Stomach (tissue), 9 donors: ENCODE data around the gene TSKU. TPM values are rescaled to one million over a fixed set of nuclear protein-coding genes. Genes with fewer than 3 reads are reported as not detected.

Experiments
- DNase-seq, 2 donors: peaks; one replicate each; pipeline versions ENCODE4 v3.0.0 to v3.0.0-alpha.2; 2013 to 2019
- H3K27ac ChIP-seq, 5 donors: fragments of 200-600 bp in 4 of 5; sonication (generic) in 4 of 5; one replicate each; pipeline ENCODE4 v1.5.1; 2013 to 2019; ENCODE audit warnings: mild to moderate bottlenecking in 1 of 5, moderate library complexity in 1 of 5
- H3K27me3 ChIP-seq, 3 donors: fragments of 200-600 bp; sonication (generic); one replicate each; pipeline ENCODE4 v1.5.1; 2017 to 2019; ENCODE audit warnings: mixed run types in 1 of 3
- H3K36me3 ChIP-seq, 4 donors: fragments of 200-600 bp; sonication (generic); 1 replicate in 3 of 4; 2 replicates in 1 of 4; pipeline ENCODE4 v1.5.1; 2016 to 2019
- H3K4me1 ChIP-seq, 4 donors: fragments of 200-600 bp; sonication (generic); one replicate each; pipeline ENCODE4 v1.5.1; 2016 to 2019
- H3K4me3 ChIP-seq, 4 donors: fragments of 200-600 bp; sonication (generic) in 3 of 4; one replicate each; pipeline ENCODE4 v1.5.1; 2016 to 2019; ENCODE audit warnings: mild to moderate bottlenecking in 1 of 4
- H3K9me3 ChIP-seq, 4 donors: fragments of 200-600 bp; sonication (generic); one replicate each; pipeline ENCODE4 v1.5.1; 2016 to 2019
- CTCF ChIP-seq, 7 experiments: fragments of 450-650 bp in 4 of 7; fragments of 200-600 bp in 3 of 7; sonication (generic) in 3 of 7; IDR thresholded peaks; one replicate each; pipeline ENCODE4 v1.5.1; 2016 to 2019; ENCODE audit warnings: antibody characterized with exemption in 7 of 7, control low read depth in 2 of 7, mild to moderate bottlenecking in 1 of 7
- EP300 ChIP-seq: sonication (generic); formaldehyde crosslinking; IDR thresholded peaks from one replicate; pipeline ENCODE4 v1.6.1; 2017; ENCODE audit warnings: antibody characterized with exemption
- POLR2A ChIP-seq, 4 donors: fragments of 450-650 bp; IDR thresholded peaks; one replicate each; pipeline ENCODE4 v1.6.1; 2016; ENCODE audit warnings: antibody characterized with exemption in 4 of 4, control low read depth in 2 of 4, mild to moderate bottlenecking in 1 of 4, moderate library complexity in 1 of 4
- POLR2AphosphoS5 ChIP-seq, 3 donors: sonication (generic); formaldehyde crosslinking; IDR thresholded peaks; one replicate each; pipeline ENCODE4 v1.6.1; 2016; ENCODE audit warnings: antibody characterized with exemption in 3 of 3
- WGBS, 5 donors: extraction: QIAGEN DNeasy Blood & Tissue Kit in 3 of 5; methylation state at CpG; one replicate each; pipeline versions ENCODE4 v1.1.5 to v1.1.7; 2013 to 2018; 5-methylcytosine and 5-hydroxymethylcytosine counted together
- intact Hi-C: fragments of 100-400 bp; cut with DNase I; formaldehyde crosslinking; loops from one replicate; pipeline ENCODE4 v1.15.1; 2023; ENCODE audit warnings: low total_unique reads
- polyA plus RNA-seq, 3 donors: library from polyadenylated mRNA; stranded (reverse); fragments of 200-250 nt; gene quantifications; one replicate each; pipeline ENCODE4 v1.2.3, GENCODE V29; 2013
- total RNA-seq, 5 donors: library from RNA; depleted of rRNA; stranded (reverse); fragments of >200 nt; gene quantifications; one replicate each; pipeline versions ENCODE4 v1.1.0 to v1.2.3, GENCODE V29; 2014 to 2016
- donor health status: healthy with polysubstance abuse.
- donor health status: Bipolar disorder and iron deficiency.
- donor health status: healthy.

Gene TSKU
- total and polyA plus RNA-seq, 8 donors, result 11.1 to 114 (median 19.7) TPM

- WGBS, 5 donors, result 74 to 78% (median 75%) methylated on average over 9 of the region's 9 CpGs
- Histone ChIP-seq H3K36me3 (peaks cover 4 to 28% (median 28%) of the 10 kb centered on the region in 4 donors), H3K27ac (peak overlapping the region; percentile 22 to 62 (median 56)), H3K4me1 (peaks cover 35 to 75% (median 59%) of the 10 kb centered on the region in 4 donors), H3K9me3 (no peaks in the 10 kb centered on the region), H3K27me3 (peaks cover 0 to 3% (median 0%) of the 10 kb centered on the region in 3 donors), H3K4me3 (peak overlapping the region; percentile 29 to 32 (median 30))
- intact Hi-C loops, result loop anchor here (5.0 kb wide), 1 partner anchor 61 kb away; no protein-coding TSS in a partner anchor
- no peak for TF ChIP-seq EP300
- no peak for TF ChIP-seq CTCF (IDR thresholded peaks at IDR 0.05)
- TF ChIP-seq POLR2AphosphoS5 (IDR thresholded peaks at IDR 0.05), result no peak
- TF ChIP-seq POLR2A (IDR thresholded peaks at IDR 0.05), result no peak
- no peak for DNase-seq
Observed at GRCh38 chr11:76798671-76799065, 15.5 kb downstream of the TSKU start.

GRCh38 chr11:76799066-76799804, 16.1 kb downstream of the TSKU start:
- H3K4me3 ChIP-seq, result peak overlapping the region; percentile 29 to 32 (median 30)
- 5 to 12% (median 9%) methylated on average over 24 to 47 of the region's 47 CpGs for WGBS, 5 donors
- intact Hi-C loops, result loop anchor here (5.0 kb wide), 1 partner anchor 62 kb away; no protein-coding TSS in a partner anchor

GRCh38 chr11:76800466-76801200, 17.5 kb downstream of the TSKU start:
- intact Hi-C loops, result no loop called here
- peaks cover 4 to 24% (median 22%) of the 10 kb centered on the region in 4 donors for H3K36me3 ChIP-seq
- no peaks in the 10 kb centered on the region for H3K9me3 ChIP-seq
- no peak overlapping the region for H3K4me3 ChIP-seq
- peaks cover 0 to 3% (median 0%) of the 10 kb centered on the region in 3 donors for H3K27me3 ChIP-seq
- peaks cover 35 to 71% (median 58%) of the 10 kb centered on the region in 4 donors for H3K4me1 ChIP-seq
- peak overlapping the region in 3 of 5 donors; percentile 9 to 74 (median 25) for H3K27ac ChIP-seq
- DNase-seq, result no peak
- TF ChIP-seq EP300 (no peak), POLR2AphosphoS5 (IDR thresholded peaks at IDR 0.05) (peak in 1 of 3 donors; percentile 8)
- WGBS, 5 donors, result 76 to 82% (median 78%) methylated on average over 9 of the region's 9 CpGs

More at GRCh38 chr11:76799066-76799804, 16.1 kb downstream of the TSKU start:
- peaks cover 0 to 3% (median 0%) of the 10 kb centered on the region in 3 donors for H3K27me3 ChIP-seq
- peaks cover 35 to 77% (median 55%) of the 10 kb centered on the region in 4 donors for H3K4me1 ChIP-seq
- TF ChIP-seq CTCF (IDR thresholded peaks at IDR 0.05) (peak in 5 of 7 experiments; percentile 87 to 93 (median 91)), POLR2A (IDR thresholded peaks at IDR 0.05) (no peak), EP300 (no peak), POLR2AphosphoS5 (IDR thresholded peaks at IDR 0.05) (peak in 2 of 3 donors; percentile 55 to 80)
- peak overlapping the region; percentile 32 to 62 (median 56) for H3K27ac ChIP-seq
- H3K36me3 ChIP-seq, result peaks cover 4 to 28% (median 28%) of the 10 kb centered on the region in 4 donors
- no peaks in the 10 kb centered on the region for H3K9me3 ChIP-seq
- DNase-seq, result peak; percentile 86 to 95

- 61 to 93% (median 77%) methylated on average over 2 of the region's 2 CpGs for WGBS, 5 donors
Observed at GRCh38 chr11:76801225-76801624, 18.1 kb downstream of the TSKU start.

More at GRCh38 chr11:76801225-76801624, 18.1 kb downstream of the TSKU start:
- TF ChIP-seq CTCF (IDR thresholded peaks at IDR 0.05), result no peak
- no peak for TF ChIP-seq POLR2AphosphoS5 (IDR thresholded peaks at IDR 0.05)
- TF ChIP-seq EP300, result no peak
- no peak for TF ChIP-seq POLR2A (IDR thresholded peaks at IDR 0.05)
- Histone ChIP-seq H3K36me3 (peaks cover 4 to 18% (median 16%) of the 10 kb centered on the region in 4 donors), H3K9me3 (no peaks in the 10 kb centered on the region), H3K4me3 (no peak overlapping the region), H3K27ac (peak overlapping the region in 3 of 5 donors; percentile 1 to 74 (median 25)), H3K27me3 (peaks cover 0 to 9% (median 0%) of the 10 kb centered on the region in 3 donors), H3K4me1 (peaks cover 35 to 70% (median 56%) of the 10 kb centered on the region in 4 donors)
- intact Hi-C loops, result no loop called here
- DNase-seq, result no peak
